ENCODE measurements around the gene VAV3.

The VAV3 gene

GRCh38 chr1:107524301-107524700, 440.7 kb downstream of the VAV3 start:
- no peak for DNase-seq

- DNase-seq = no peak
Observed at GRCh38 chr1:107523736-107524135, 441.2 kb downstream of the VAV3 start.

- no peak for DNase-seq
Observed at GRCh38 chr1:107523061-107523460, 441.9 kb downstream of the VAV3 start.
